ENCODE measurements around the gene CYP1A2. TPM values are rescaled to one million over a fixed set of nuclear protein-coding genes. Genes with fewer than 3 reads are reported as not detected.

The CYP1A2 gene
- total and polyA plus RNA-seq, 9 of the 15 experiments (the other 6 are each of a cell fraction or from before 2014, with no cell fraction given), result not detected

DNA sequence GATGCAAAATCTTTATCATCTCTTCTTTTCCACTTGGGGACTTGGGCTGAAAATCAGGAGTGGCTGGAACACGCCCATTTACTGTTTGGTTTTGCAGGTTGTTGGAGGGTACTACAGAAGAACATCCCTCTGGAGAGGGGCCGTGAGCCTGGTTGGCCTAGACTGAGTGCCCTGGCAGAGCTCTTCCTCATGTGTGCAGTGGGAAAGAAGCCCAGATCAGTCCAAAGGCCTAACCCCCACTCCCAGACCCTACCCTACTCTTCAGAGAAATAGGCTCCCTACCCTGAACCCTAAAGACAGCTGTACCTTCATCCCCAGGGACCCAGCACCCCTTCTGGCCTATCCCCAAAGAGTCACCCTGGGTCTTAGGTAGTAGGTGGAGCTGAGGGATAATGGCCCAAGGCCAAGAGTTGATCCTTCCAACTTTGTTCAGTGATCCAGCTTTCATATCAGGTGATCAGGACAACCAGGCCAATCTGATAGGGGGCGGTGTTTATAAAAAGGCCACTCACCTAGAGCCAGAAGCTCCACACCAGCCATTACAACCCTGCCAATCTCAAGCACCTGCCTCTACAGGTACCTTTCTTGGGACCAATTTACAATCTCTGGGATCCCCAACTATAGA lies at the start of gene CYP1A2 (continued):
- TF ChIP-seq, protein P1, sequence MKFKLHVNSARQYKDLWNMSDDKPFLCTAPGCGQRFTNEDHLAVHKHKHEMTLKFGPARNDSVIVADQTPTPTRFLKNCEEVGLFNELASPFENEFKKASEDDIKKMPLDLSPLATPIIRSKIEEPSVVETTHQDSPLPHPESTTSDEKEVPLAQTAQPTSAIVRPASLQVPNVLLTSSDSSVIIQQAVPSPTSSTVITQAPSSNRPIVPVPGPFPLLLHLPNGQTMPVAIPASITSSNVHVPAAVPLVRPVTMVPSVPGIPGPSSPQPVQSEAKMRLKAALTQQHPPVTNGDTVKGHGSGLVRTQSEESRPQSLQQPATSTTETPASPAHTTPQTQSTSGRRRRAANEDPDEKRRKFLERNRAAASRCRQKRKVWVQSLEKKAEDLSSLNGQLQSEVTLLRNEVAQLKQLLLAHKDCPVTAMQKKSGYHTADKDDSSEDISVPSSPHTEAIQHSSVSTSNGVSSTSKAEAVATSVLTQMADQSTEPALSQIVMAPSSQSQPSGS (CRISPR knock-in tag; IDR thresholded peaks at IDR 0.05), result no peak

DNA sequence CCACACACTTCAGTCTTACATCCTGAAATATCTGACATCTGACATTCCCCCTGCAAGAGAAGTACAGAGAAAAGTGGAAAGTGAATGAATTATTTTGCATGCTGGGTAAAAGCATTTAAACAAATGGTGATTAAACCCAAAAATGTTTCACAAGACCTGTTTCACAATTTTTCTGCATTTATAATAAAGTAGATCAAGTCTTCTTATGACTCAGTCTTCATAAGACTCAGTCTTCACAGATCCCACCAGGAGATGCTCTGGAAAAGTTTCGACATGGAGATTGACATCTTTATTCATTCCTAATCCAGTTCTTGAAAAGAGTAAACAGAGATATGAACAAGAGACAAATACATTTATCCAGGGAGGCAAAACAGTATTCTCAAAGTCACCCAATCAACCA lies 39.6 kb upstream of the CYP1A2 start:
- WGBS (ENCODE audit: insufficient coverage, low coverage, missing lambda C conversion rate), result 0% methylated on average over 1 of the region's 1 CpG
- no peak overlapping the region for H2AFZ ChIP-seq (ENCODE audit: low read depth, low read length)
- no peak overlapping the region for H3K27ac ChIP-seq (ENCODE audit: extremely low read depth, low read depth, low read length)
- no peak overlapping the region for H3K4me2 ChIP-seq (ENCODE audit: insufficient read depth, low read length)
- ChIA-PET POLR2A (no interaction called here), CTCF (ENCODE audit: low intra/inter-chr PET ratio) (no interaction called here)
- in situ Hi-C loops (cut with MboI) (no loop called here), intact Hi-C loops (cut with micrococcal nuclease) (loop anchor here (2.0 kb wide), 1 partner anchor 64 kb away; no protein-coding TSS in a partner anchor)
- H3K27me3 ChIP-seq (ENCODE audit: control insufficient read depth in 2 of 2, insufficient read depth in 2 of 2, low read length in 2 of 2), result peaks cover 8 to 17% of the 10 kb centered on the region in 2 experiments
- ATAC-seq (no peak), FAIRE-seq (no peak), DNase-seq (ENCODE audit: extremely low read depth in 1 of 4, low spot score in 3 of 4) (no peak)
- H3K4me1 ChIP-seq (replicated peaks in 1 of 2; ENCODE audit: control insufficient read depth in 2 of 2, insufficient read depth in 2 of 2, low read length in 2 of 2), result no peaks in the 10 kb centered on the region
- H3K9ac ChIP-seq (ENCODE audit: insufficient read depth in 1 of 2, low read depth in 2 of 2, low read length in 2 of 2), result no peak overlapping the region
- H3K9me3 ChIP-seq (replicated peaks; ENCODE audit: control insufficient read depth, insufficient read depth, low read depth, low read length), result no peaks in the 10 kb centered on the region
- no peaks in the 10 kb centered on the region for H3K9me1 ChIP-seq (ENCODE audit: control insufficient read depth, insufficient read depth, low read length)
- H3K36me3 ChIP-seq (ENCODE audit: control insufficient read depth, insufficient read depth, low read length), result no peaks in the 10 kb centered on the region
- H3K79me2 ChIP-seq (ENCODE audit: control insufficient read depth, insufficient read depth, low read length), result no peaks in the 10 kb centered on the region
- no TSS peak for BruUV-seq (replicated peaks)
- no peak for TF ChIP-seq ARNT (IDR thresholded peaks at IDR 0.05)
- no peak for TF ChIP-seq ZNF224 (CRISPR knock-in tag; IDR thresholded peaks at IDR 0.05)
- no peak for TF ChIP-seq CREM (IDR thresholded peaks at IDR 0.05; ENCODE audit: low read depth)
- TF ChIP-seq, protein P1 (CRISPR knock-in tag; IDR thresholded peaks at IDR 0.05), result no peak
- TF ChIP-seq ZFP30 (CRISPR knock-in tag; IDR thresholded peaks at IDR 0.05; ENCODE audit: borderline replicate concordance), result no peak
- TF ChIP-seq XRCC5 (IDR thresholded peaks at IDR 0.05; ENCODE audit: low read depth, low read length), result no peak
- H4K20me1 ChIP-seq (replicated peaks; ENCODE audit: control insufficient read depth, insufficient read depth, low read length), result no peaks in the 10 kb centered on the region
- H3K4me3 ChIP-seq, result no peak overlapping the region

Measured in K562 (cell line).